Liver (tissue), 9 donors: Measurements from ENCODE around the gene C10orf105. TPM values are rescaled to one million over a fixed set of nuclear protein-coding genes. Genes with fewer than 3 reads are reported as not detected.

Source experiments
- DNase-seq: peaks from one replicate; pipeline ENCODE4 v3.0.0-alpha.2; 2017; ENCODE audit warnings: low spot score
- H3K27ac ChIP-seq, 2 donors: one replicate each; pipeline ENCODE4 v1.7.0; 2013; ENCODE audit warnings: inconsistent platforms in 2 of 2, low read length in 2 of 2, control low read depth in 1 of 2, low read depth in 1 of 2, mild to moderate bottlenecking in 1 of 2
- H3K27me3 ChIP-seq, 4 donors: one replicate each; pipeline versions ENCODE4 v1.6.1 to v1.7.0; 2013; ENCODE audit warnings: low read length in 3 of 4, inconsistent platforms in 1 of 4, mild to moderate bottlenecking in 1 of 4, moderate library complexity in 1 of 4; ENCODE audit not compliant: control insufficient read depth in 4 of 4, insufficient read depth in 4 of 4
- H3K36me3 ChIP-seq, 4 donors: one replicate each; pipeline versions ENCODE4 v1.6.1 to v1.7.0; 2013; ENCODE audit warnings: low read length in 3 of 4, mild to moderate bottlenecking in 3 of 4, low read depth in 1 of 4, moderate library complexity in 1 of 4; ENCODE audit not compliant: control insufficient read depth in 4 of 4, insufficient read depth in 3 of 4
- H3K4me1 ChIP-seq, 4 donors: one replicate each; pipeline versions ENCODE4 v1.6.1 to v1.7.0; 2013; ENCODE audit warnings: low read length in 3 of 4, mild to moderate bottlenecking in 3 of 4, moderate library complexity in 1 of 4; ENCODE audit not compliant: control insufficient read depth in 4 of 4, insufficient read depth in 4 of 4
- H3K4me3 ChIP-seq, 3 donors: one replicate each; pipeline versions ENCODE4 v1.6.1 to v1.7.0; 2013; ENCODE audit warnings: low read length in 3 of 3, control low read depth in 1 of 3, low read depth in 1 of 3, mild to moderate bottlenecking in 1 of 3
- H3K9ac ChIP-seq, 2 donors: one replicate each; pipeline ENCODE4 v1.7.0; 2013; ENCODE audit warnings: low read length in 2 of 2, mild to moderate bottlenecking in 2 of 2, moderate library complexity in 2 of 2, control low read depth in 1 of 2, low read depth in 1 of 2
- H3K9me3 ChIP-seq, 4 donors: one replicate each; pipeline versions ENCODE4 v1.6.1 to v1.7.0; 2013; ENCODE audit warnings: low read length in 3 of 4; ENCODE audit not compliant: control insufficient read depth in 4 of 4
- EGR1 ChIP-seq, 2 donors: IDR thresholded peaks; 2 replicates each; pipeline ENCODE4 v1.6.1; 2016 to 2018; ENCODE audit warnings: antibody characterized with exemption in 2 of 2, low read depth in 2 of 2
- FOXA1 ChIP-seq: IDR thresholded peaks from 2 replicates; pipeline ENCODE4 v1.6.1; 2016; ENCODE audit warnings: antibody characterized with exemption
- FOXA2 ChIP-seq: IDR thresholded peaks from 2 replicates; pipeline ENCODE4 v1.6.1; 2016; ENCODE audit warnings: antibody characterized with exemption
- GABPA ChIP-seq, 2 donors: IDR thresholded peaks in 1 of 2; conservative IDR thresholded peaks in 1 of 2; 2 replicates each; pipeline ENCODE4 v1.6.1; 2016; ENCODE audit warnings: antibody characterized with exemption in 2 of 2, mild to moderate bottlenecking in 1 of 2, moderate library complexity in 1 of 2
- HNF4A ChIP-seq, 2 donors: conservative IDR thresholded peaks; 2 replicates each; pipeline ENCODE4 v1.6.1; 2016; ENCODE audit warnings: antibody characterized with exemption in 2 of 2, mild to moderate bottlenecking in 2 of 2
- HNF4G ChIP-seq: IDR thresholded peaks from 2 replicates; pipeline ENCODE4 v1.6.1; 2016; ENCODE audit warnings: antibody characterized with exemption
- JUND ChIP-seq, 2 donors: IDR thresholded peaks; 2 replicates each; pipeline ENCODE4 v1.6.1; 2016; ENCODE audit warnings: antibody characterized with exemption in 2 of 2
- RAD21 ChIP-seq, 2 donors: IDR thresholded peaks; 2 replicates each; pipeline ENCODE4 v1.6.1; 2016; ENCODE audit warnings: antibody characterized with exemption in 2 of 2, mild to moderate bottlenecking in 2 of 2
- RXRA ChIP-seq, 2 donors: IDR thresholded peaks; 2 replicates each; pipeline ENCODE4 v1.6.1; 2017 to 2018; ENCODE audit warnings: antibody characterized with exemption in 2 of 2, mild to moderate bottlenecking in 1 of 2
- SP1 ChIP-seq: IDR thresholded peaks from 2 replicates; pipeline ENCODE4 v1.6.1; 2018; ENCODE audit warnings: antibody characterized with exemption, mild to moderate bottlenecking
- YY1 ChIP-seq: IDR thresholded peaks from 2 replicates; pipeline ENCODE4 v1.6.1; 2016; ENCODE audit warnings: antibody characterized with exemption, mild to moderate bottlenecking
- WGBS: extraction: QIAGEN DNeasy Blood & Tissue Kit; methylation state at CpG from one replicate; pipeline ENCODE4 v1.1.7; 2013; 5-methylcytosine and 5-hydroxymethylcytosine counted together
- polyA plus RNA-seq, 2 donors: library from polyadenylated mRNA; stranded (reverse) in 1 of 2; unstranded in 1 of 2; fragments of 200-250 nt in 1 of 2; fragments of >200 nt in 1 of 2; fragmentation: Nextera tagmentation in 1 of 2; extraction: Ambion mirVana in 1 of 2; gene quantifications; one replicate each; pipeline versions ENCODE4 v1.2.1 to v1.2.3, GENCODE V29; 2013 to 2015
- total RNA-seq, 2 donors: library from RNA; depleted of rRNA; stranded (reverse); fragments of >200 nt; gene quantifications; one replicate each; pipeline ENCODE4 v1.2.3, GENCODE V29; 2014
- TF ChIP-seq, protein P1 (sequence below): IDR thresholded peaks from 2 replicates; pipeline ENCODE4 v1.6.1; 2016; ENCODE audit warnings: antibody characterized with exemption
- TF ChIP-seq, protein P2 (sequence below): IDR thresholded peaks from 2 replicates; pipeline ENCODE4 v1.6.1; 2016; ENCODE audit warnings: antibody characterized with exemption
- TF ChIP-seq, protein P3 (sequence below): IDR thresholded peaks from 2 replicates; pipeline ENCODE4 v1.6.1; 2016; ENCODE audit warnings: antibody characterized with exemption
- TF ChIP-seq, protein P4 (sequence below): fragments of 150-350 bp; IDR thresholded peaks from 2 replicates; pipeline ENCODE4 v1.5.1; 2017; ENCODE audit warnings: improper control_type of control experiment, low read depth, low read length; ENCODE audit not compliant: missing input control
- donor health status: healthy.
- donor health status: healthy.
- donor health status: healthy.
- donor health status: healthy.
- donor health status: healthy.

The C10orf105 gene
- total and polyA plus RNA-seq, 4 donors: under 0.01 to 0.07 TPM; not detected in 2

DNA sequence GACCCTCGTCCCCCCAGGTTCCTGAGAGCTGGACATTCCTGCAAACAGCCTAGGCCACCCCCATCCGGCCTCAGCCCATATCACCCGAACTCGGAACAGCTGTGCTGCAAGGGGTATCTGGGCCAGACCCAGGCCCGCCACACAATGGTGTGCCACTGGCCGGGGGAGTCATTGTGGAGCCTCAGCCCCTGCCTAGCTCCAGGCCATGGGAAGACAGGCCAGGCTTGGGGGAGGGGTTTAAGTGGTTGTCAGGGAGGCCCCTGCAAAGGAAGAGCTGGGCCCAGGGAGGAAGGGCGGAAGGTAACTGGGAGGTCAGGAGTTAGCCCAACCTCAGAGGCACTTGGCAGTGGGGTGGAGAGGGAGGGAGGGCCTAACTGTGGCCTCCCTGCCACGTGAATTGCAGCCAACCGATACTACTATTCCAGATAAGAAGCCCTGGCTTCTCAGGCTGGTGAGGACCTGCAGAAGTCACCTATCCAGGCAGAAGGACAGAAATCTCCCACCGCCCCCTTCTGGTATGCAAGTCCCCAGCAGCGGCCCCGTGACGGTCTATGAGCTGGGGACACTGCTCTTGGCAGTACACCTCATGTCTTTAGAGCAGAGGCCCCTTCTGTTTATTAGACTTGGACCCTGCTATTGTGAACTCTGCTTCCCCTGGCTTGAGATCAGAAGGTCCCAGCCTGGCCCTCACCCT lies 26.9 kb upstream of the C10orf105 start (continued):
- TF ChIP-seq GABPA (IDR thresholded peaks at IDR 0.05 in 1 of 2, conservative IDR thresholded peaks at IDR 0.05 in 1 of 2) (no peak), SP1 (peak; percentile 33), YY1 (no peak), HNF4G (no peak)

DNA sequence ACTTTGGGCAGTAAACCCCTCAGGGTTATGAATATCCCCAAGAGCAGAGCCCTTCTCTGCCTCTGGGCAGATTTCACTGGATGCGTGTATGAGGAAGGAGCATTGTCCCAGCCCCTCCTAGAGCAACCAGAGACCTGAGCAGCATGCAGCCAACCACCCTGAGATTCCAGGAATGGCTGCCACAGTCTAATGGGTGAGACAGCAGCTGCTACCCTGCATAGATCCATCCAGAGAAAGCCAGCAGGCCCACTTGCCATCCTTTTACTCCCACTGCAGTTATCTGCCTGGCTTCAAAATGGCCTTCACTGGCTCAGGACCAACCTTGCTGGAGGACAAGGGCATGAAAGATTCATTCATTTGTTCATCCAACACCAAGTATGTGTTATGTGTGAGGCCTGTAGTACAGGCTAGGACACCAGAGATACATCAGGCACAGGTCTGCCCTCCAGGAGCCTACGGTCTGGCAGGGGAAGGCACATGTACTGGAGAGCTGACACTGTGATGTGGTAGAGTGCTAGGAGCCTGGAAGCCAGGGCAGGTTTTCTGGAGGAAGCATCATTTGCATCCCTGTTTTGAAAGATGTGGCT lies 26.2 kb upstream of the C10orf105 start:
- H3K9ac ChIP-seq: no peak overlapping the region
- peaks cover 2 to 17% (median 10%) of the 10 kb centered on the region in 4 donors for H3K4me1 ChIP-seq
- no peak for TF ChIP-seq SP1
- no peak for TF ChIP-seq RAD21 (IDR thresholded peaks at IDR 0.05)
- no peak for TF ChIP-seq HNF4A (conservative IDR thresholded peaks at IDR 0.05)
- no peaks in the 10 kb centered on the region for H3K9me3 ChIP-seq
- H3K36me3 ChIP-seq: no peaks in the 10 kb centered on the region
- H3K27me3 ChIP-seq: no peaks in the 10 kb centered on the region
- DNase-seq: no peak
- 89% methylated on average over 2 of the region's 2 CpGs for WGBS
- H3K27ac ChIP-seq: no peak overlapping the region
- no peak overlapping the region for H3K4me3 ChIP-seq

DNA sequence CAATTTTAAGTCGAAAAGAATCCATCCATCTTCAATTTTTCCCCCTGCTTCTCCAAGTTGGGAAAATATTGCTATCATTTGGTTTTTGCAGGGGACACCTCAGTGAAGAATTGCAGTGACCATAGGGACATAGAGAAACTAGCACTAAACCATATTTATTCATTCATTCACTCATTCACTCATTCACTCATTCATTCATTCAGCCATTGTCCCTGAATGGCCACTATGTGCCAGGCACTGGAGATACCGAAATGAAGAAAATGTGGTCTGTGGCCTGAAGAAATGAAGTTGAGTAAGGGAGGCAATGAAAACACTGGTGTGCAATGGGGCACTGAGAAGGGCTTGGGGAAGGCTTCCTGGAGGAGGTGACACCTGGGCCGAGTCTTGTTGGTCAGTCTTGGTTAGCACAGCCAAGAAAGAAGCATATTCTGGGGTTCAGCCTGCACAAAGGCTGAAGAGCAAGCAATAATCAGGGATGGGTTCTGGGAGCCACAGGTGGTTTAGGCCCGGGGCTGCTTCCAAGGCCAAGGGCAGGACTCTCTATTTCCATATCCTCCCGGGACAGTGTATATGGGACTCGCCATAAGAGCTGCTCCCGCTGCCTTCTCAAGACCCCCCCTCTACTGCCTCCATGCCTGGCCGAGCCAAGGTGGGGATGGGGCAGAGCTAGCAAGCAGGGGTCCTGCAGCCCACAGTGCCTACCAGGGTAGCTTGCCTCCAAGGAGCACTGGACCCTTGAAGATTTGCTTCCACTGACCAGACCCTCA lies 25.5 kb upstream of the C10orf105 start:
- Histone ChIP-seq H3K9me3 (no peaks in the 10 kb centered on the region), H3K36me3 (no peaks in the 10 kb centered on the region), H3K4me1 (peaks cover 2 to 17% (median 10%) of the 10 kb centered on the region in 4 donors), H3K27ac (no peak overlapping the region), H3K9ac (no peak overlapping the region), H3K4me3 (no peak overlapping the region), H3K27me3 (no peaks in the 10 kb centered on the region)
- TF ChIP-seq RXRA (IDR thresholded peaks at IDR 0.05) (no peak), HNF4A (conservative IDR thresholded peaks at IDR 0.05) (no peak), EGR1 (IDR thresholded peaks at IDR 0.05; ENCODE audit: low read depth in 2 of 2) (no peak), RAD21 (IDR thresholded peaks at IDR 0.05) (no peak), FOXA2 (no peak), GABPA (IDR thresholded peaks at IDR 0.05 in 1 of 2, conservative IDR thresholded peaks at IDR 0.05 in 1 of 2) (no peak), FOXA1 (no peak), SP1 (no peak), JUND (IDR thresholded peaks at IDR 0.05) (no peak)
- TF ChIP-seq, protein P1, sequence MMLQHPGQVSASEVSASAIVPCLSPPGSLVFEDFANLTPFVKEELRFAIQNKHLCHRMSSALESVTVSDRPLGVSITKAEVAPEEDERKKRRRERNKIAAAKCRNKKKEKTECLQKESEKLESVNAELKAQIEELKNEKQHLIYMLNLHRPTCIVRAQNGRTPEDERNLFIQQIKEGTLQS: no peak
- TF ChIP-seq, protein P2, sequence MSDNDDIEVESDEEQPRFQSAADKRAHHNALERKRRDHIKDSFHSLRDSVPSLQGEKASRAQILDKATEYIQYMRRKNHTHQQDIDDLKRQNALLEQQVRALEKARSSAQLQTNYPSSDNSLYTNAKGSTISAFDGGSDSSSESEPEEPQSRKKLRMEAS: no peak
- TF ChIP-seq, protein P3, sequence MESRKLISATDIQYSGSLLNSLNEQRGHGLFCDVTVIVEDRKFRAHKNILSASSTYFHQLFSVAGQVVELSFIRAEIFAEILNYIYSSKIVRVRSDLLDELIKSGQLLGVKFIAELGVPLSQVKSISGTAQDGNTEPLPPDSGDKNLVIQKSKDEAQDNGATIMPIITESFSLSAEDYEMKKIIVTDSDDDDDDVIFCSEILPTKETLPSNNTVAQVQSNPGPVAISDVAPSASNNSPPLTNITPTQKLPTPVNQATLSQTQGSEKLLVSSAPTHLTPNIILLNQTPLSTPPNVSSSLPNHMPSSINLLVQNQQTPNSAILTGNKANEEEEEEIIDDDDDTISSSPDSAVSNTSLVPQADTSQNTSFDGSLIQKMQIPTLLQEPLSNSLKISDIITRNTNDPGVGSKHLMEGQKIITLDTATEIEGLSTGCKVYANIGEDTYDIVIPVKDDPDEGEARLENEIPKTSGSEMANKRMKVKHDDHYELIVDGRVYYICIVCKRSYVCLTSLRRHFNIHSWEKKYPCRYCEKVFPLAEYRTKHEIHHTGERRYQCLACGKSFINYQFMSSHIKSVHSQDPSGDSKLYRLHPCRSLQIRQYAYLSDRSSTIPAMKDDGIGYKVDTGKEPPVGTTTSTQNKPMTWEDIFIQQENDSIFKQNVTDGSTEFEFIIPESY: no peak
- TF ChIP-seq, protein P4, sequence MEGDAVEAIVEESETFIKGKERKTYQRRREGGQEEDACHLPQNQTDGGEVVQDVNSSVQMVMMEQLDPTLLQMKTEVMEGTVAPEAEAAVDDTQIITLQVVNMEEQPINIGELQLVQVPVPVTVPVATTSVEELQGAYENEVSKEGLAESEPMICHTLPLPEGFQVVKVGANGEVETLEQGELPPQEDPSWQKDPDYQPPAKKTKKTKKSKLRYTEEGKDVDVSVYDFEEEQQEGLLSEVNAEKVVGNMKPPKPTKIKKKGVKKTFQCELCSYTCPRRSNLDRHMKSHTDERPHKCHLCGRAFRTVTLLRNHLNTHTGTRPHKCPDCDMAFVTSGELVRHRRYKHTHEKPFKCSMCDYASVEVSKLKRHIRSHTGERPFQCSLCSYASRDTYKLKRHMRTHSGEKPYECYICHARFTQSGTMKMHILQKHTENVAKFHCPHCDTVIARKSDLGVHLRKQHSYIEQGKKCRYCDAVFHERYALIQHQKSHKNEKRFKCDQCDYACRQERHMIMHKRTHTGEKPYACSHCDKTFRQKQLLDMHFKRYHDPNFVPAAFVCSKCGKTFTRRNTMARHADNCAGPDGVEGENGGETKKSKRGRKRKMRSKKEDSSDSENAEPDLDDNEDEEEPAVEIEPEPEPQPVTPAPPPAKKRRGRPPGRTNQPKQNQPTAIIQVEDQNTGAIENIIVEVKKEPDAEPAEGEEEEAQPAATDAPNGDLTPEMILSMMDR: no peak
- DNase-seq: no peak
- WGBS: 83% methylated on average over 8 of the region's 8 CpGs
